ENCODE results near the gene HTRA1.

Gene HTRA1

GRCh38 chr10:122541541-122542002, 80.2 kb downstream of the HTRA1 start:
- H3K27me3 ChIP-seq (ENCODE audit: low read length): no peaks in the 10 kb centered on the region
- H3K36me3 ChIP-seq (ENCODE audit: low read length): no peaks in the 10 kb centered on the region
- no peak overlapping the region for H2AFZ ChIP-seq (ENCODE audit: low read depth, low read length, severe bottlenecking)
- no peaks in the 10 kb centered on the region for H3F3A ChIP-seq (ENCODE audit: insufficient read depth)
- TF ChIP-seq EZH2phosphoT487 (conservative IDR thresholded peaks at IDR 0.05; ENCODE audit: low read length) (no peak), CTCF (IDR thresholded peaks at IDR 0.05; ENCODE audit: insufficient read depth, low read length, poor library complexity, severe bottlenecking) (no peak)
- no peaks in the 10 kb centered on the region for H4K20me1 ChIP-seq (ENCODE audit: low read depth, low read length)
- no peak overlapping the region for H3K27ac ChIP-seq (ENCODE audit: low read depth, low read length)
- no peaks in the 10 kb centered on the region for H3K9me3 ChIP-seq (ENCODE audit: insufficient read depth, low read length)
- H3K79me2 ChIP-seq (ENCODE audit: insufficient read depth, low read length): no peaks in the 10 kb centered on the region
- H3K9ac ChIP-seq (ENCODE audit: low read length): no peak overlapping the region
- no peaks in the 10 kb centered on the region for H3K9me2 ChIP-seq (replicated peaks; ENCODE audit: insufficient read depth, low read length)
- no peak overlapping the region for H3K4me3 ChIP-seq (ENCODE audit: insufficient read depth, low read length, poor library complexity, severe bottlenecking)
- no peak overlapping the region for H3K4me2 ChIP-seq (ENCODE audit: low read depth, low read length, poor library complexity, severe bottlenecking)

- TF ChIP-seq CTCF (IDR thresholded peaks at IDR 0.05; ENCODE audit: insufficient read depth, low read length, poor library complexity, severe bottlenecking): no peak
- TF ChIP-seq EZH2phosphoT487 (conservative IDR thresholded peaks at IDR 0.05; ENCODE audit: low read length): no peak
- H4K20me1 ChIP-seq (ENCODE audit: low read depth, low read length): no peaks in the 10 kb centered on the region
- no peaks in the 10 kb centered on the region for H3K79me2 ChIP-seq (ENCODE audit: insufficient read depth, low read length)
- H3K4me3 ChIP-seq (ENCODE audit: insufficient read depth, low read length, poor library complexity, severe bottlenecking): no peak overlapping the region
- no peak overlapping the region for H3K27ac ChIP-seq (ENCODE audit: low read depth, low read length)
- H3K4me2 ChIP-seq (ENCODE audit: low read depth, low read length, poor library complexity, severe bottlenecking): no peak overlapping the region
- H3K9ac ChIP-seq (ENCODE audit: low read length): no peak overlapping the region
- no peak overlapping the region for H2AFZ ChIP-seq (ENCODE audit: low read depth, low read length, severe bottlenecking)
- H3K27me3 ChIP-seq (ENCODE audit: low read length): no peaks in the 10 kb centered on the region
- no peaks in the 10 kb centered on the region for H3K9me3 ChIP-seq (ENCODE audit: insufficient read depth, low read length)
- H3K9me2 ChIP-seq (replicated peaks; ENCODE audit: insufficient read depth, low read length): no peaks in the 10 kb centered on the region
- H3F3A ChIP-seq (ENCODE audit: insufficient read depth): no peaks in the 10 kb centered on the region
- no peaks in the 10 kb centered on the region for H3K36me3 ChIP-seq (ENCODE audit: low read length)
Measured at GRCh38 chr10:122543676-122544445, 82.5 kb downstream of the HTRA1 start.

- Histone ChIP-seq H3K4me2 (ENCODE audit: low read depth, low read length, poor library complexity, severe bottlenecking) (no peak overlapping the region), H4K20me1 (ENCODE audit: low read depth, low read length) (no peaks in the 10 kb centered on the region), H3K9ac (ENCODE audit: low read length) (no peak overlapping the region), H3K27ac (ENCODE audit: low read depth, low read length) (no peak overlapping the region), H3K9me3 (ENCODE audit: insufficient read depth, low read length) (no peaks in the 10 kb centered on the region), H3K4me3 (ENCODE audit: insufficient read depth, low read length, poor library complexity, severe bottlenecking) (no peak overlapping the region), H2AFZ (ENCODE audit: low read depth, low read length, severe bottlenecking) (no peak overlapping the region), H3K9me2 (replicated peaks; ENCODE audit: insufficient read depth, low read length) (no peaks in the 10 kb centered on the region), H3K36me3 (ENCODE audit: low read length) (no peaks in the 10 kb centered on the region), H3K79me2 (ENCODE audit: insufficient read depth, low read length) (no peaks in the 10 kb centered on the region), H3K27me3 (ENCODE audit: low read length) (no peaks in the 10 kb centered on the region), H3F3A (ENCODE audit: insufficient read depth) (no peaks in the 10 kb centered on the region)
- TF ChIP-seq EZH2phosphoT487 (conservative IDR thresholded peaks at IDR 0.05; ENCODE audit: low read length) (no peak), CTCF (IDR thresholded peaks at IDR 0.05; ENCODE audit: insufficient read depth, low read length, poor library complexity, severe bottlenecking) (no peak)
Measured at GRCh38 chr10:122544493-122544892, 83.1 kb downstream of the HTRA1 start.

Measured in SU-DHL-6 (cell line).